GM23338 (cell line): ENCODE data around the gene RET. TPM values are rescaled to one million over a fixed set of nuclear protein-coding genes. Genes with fewer than 3 reads are reported as not detected.

ENCODE experiments used
- ATAC-seq: fragments of 200-7000 bp; cut with Tn5 transposase; 3 replicates; pipeline ENCODE4 v1.9.1; 2020
- DNase-seq: peaks from one replicate; pipeline ENCODE4 v3.0.0-alpha.2; 2015; ENCODE audit warnings: low spot score
- H2AFZ ChIP-seq: fragments of 200-600 bp; sonication (generic); 2 replicates; pipeline ENCODE4 v1.8.0; 2016; ENCODE audit warnings: antibody characterized with exemption, mild to moderate bottlenecking, moderate library complexity
- H3F3A ChIP-seq: fragments of 200-600 bp; sonication (generic); replicated peaks from 2 replicates; pipeline ENCODE4 v1.8.0; 2017; ENCODE audit warnings: antibody characterized with exemption, mixed run types, low read depth
- H3K27ac ChIP-seq: fragments of 200-600 bp; sonication (generic); 2 replicates; pipeline ENCODE4 v1.6.1; 2016; ENCODE audit warnings: low read depth
- H3K27me3 ChIP-seq: fragments of 200-600 bp; sonication (generic); 2 replicates; pipeline ENCODE4 v1.8.0; 2016; ENCODE audit warnings: mild to moderate bottlenecking, mixed run types, moderate library complexity; ENCODE audit not compliant: insufficient read depth
- H3K36me3 ChIP-seq: fragments of 200-600 bp; sonication (generic); 2 replicates; pipeline ENCODE4 v1.8.0; 2016; ENCODE audit warnings: mild to moderate bottlenecking; ENCODE audit not compliant: insufficient read depth
- H3K4me1 ChIP-seq: fragments of 200-600 bp; sonication (generic); 2 replicates; pipeline ENCODE4 v1.8.0; 2016; ENCODE audit warnings: mild to moderate bottlenecking, moderate library complexity; ENCODE audit not compliant: insufficient read depth
- H3K4me2 ChIP-seq: fragments of 200-600 bp; sonication (generic); 2 replicates; pipeline ENCODE4 v1.7.1; 2017; ENCODE audit warnings: mixed run types
- H3K4me3 ChIP-seq: fragments of 200-600 bp; sonication (generic); 2 replicates; pipeline ENCODE4 v1.6.1; 2016; ENCODE audit warnings: mixed run types
- H3K79me2 ChIP-seq: fragments of 200-600 bp; sonication (generic); replicated peaks from 2 replicates; pipeline ENCODE4 v1.8.0; 2017; ENCODE audit warnings: mild to moderate bottlenecking; ENCODE audit not compliant: insufficient read depth
- H3K9me2 ChIP-seq: fragments of 200-600 bp; sonication (generic); 2 replicates; pipeline ENCODE4 v1.8.0; 2017; ENCODE audit not compliant: insufficient read depth
- H4K20me1 ChIP-seq: fragments of 200-600 bp; sonication (generic); replicated peaks from 2 replicates; pipeline ENCODE4 v1.8.0; 2017; ENCODE audit warnings: mild to moderate bottlenecking; ENCODE audit not compliant: insufficient read depth
- H3K27ac Mint-ChIP-seq: 2 replicates; pipeline ENCODE4 v1.8.0; 2020; ENCODE audit warnings: inconsistent platforms, mild to moderate bottlenecking, moderate library complexity, mixed read lengths
- H3K27me3 Mint-ChIP-seq: 3 replicates; pipeline ENCODE4 v1.8.0; 2022; ENCODE audit warnings: low read depth, mild to moderate bottlenecking, moderate library complexity, mixed read lengths, inconsistent platforms; ENCODE audit not compliant: insufficient read depth, poor library complexity
- H3K36me3 Mint-ChIP-seq: 3 replicates; pipeline ENCODE4 v1.8.0; 2021; ENCODE audit warnings: low read depth, mild to moderate bottlenecking, inconsistent platforms, moderate library complexity, mixed read lengths
- H3K4me1 Mint-ChIP-seq: 3 replicates; pipeline ENCODE4 v1.8.0; 2020; ENCODE audit warnings: mild to moderate bottlenecking, inconsistent platforms, mixed read lengths
- H3K4me3 Mint-ChIP-seq: 3 replicates; pipeline ENCODE4 v1.8.0; 2021; ENCODE audit warnings: moderate library complexity, mild to moderate bottlenecking, inconsistent platforms, mixed read lengths
- H3K9me3 Mint-ChIP-seq: 3 replicates; pipeline ENCODE4 v1.8.0; 2020; ENCODE audit warnings: moderate library complexity, mild to moderate bottlenecking, inconsistent platforms, mixed read lengths
- EZH2 ChIP-seq: fragments of 200-600 bp; sonication (generic); IDR thresholded peaks from one replicate; pipeline ENCODE4 v1.8.0; 2017; ENCODE audit warnings: antibody characterized with exemption, mild to moderate bottlenecking, low read depth; ENCODE audit not compliant: unreplicated experiment
- NANOG ChIP-seq: IDR thresholded peaks from 2 replicates; pipeline ENCODE4 v1.6.1; 2016; ENCODE audit warnings: antibody characterized with exemption, borderline replicate concordance
- POLR2AphosphoS5 ChIP-seq: IDR thresholded peaks from 2 replicates; pipeline ENCODE4 v1.6.1; 2016; ENCODE audit warnings: antibody characterized with exemption, low read depth
- STAT1 ChIP-seq: IDR thresholded peaks from one replicate; pipeline ENCODE4 v1.6.1; 2016; ENCODE audit warnings: antibody characterized with exemption; ENCODE audit not compliant: unreplicated experiment
- ZNF114 ChIP-seq: fragments of 250-450 bp; sonication (Bioruptor Pico); IDR thresholded peaks from 2 replicates; pipeline ENCODE4 v1.5.0; 2020; ENCODE audit warnings: mild to moderate bottlenecking, moderate library complexity
- ZNF331 ChIP-seq: fragments of 250-450 bp; sonication (Bioruptor Pico); IDR thresholded peaks from 2 replicates; pipeline ENCODE4 v1.5.0; 2020; ENCODE audit warnings: low read depth, mild to moderate bottlenecking, moderate library complexity
- polyA plus RNA-seq: library from polyadenylated mRNA; unstranded; fragments of >200 nt; fragmentation: Nextera tagmentation; extraction: Ambion mirVana; gene quantifications from 2 replicates; pipeline ENCODE4 v1.2.1, GENCODE V29; 2016
- total RNA-seq: library from RNA; depleted of rRNA; stranded (reverse); fragments of >200 nt; shearing (Covaris generic); gene quantifications from 2 replicates; pipeline ENCODE4 v1.2.3, GENCODE V29; 2014
- TF ChIP-seq, protein P1 (sequence below): IDR thresholded peaks from 2 replicates; pipeline ENCODE4 v1.6.1; 2016; ENCODE audit warnings: antibody characterized with exemption
- TF ChIP-seq, protein P2 (sequence below), 2 experiments: fragments of 200-600 bp in 1 of 2; sonication (generic) in 1 of 2; conservative IDR thresholded peaks; 2 replicates each; pipeline versions ENCODE4 v1.5.1 to v1.6.1; 2016 to 2017; ENCODE audit warnings: antibody characterized with exemption in 2 of 2, low read depth in 2 of 2, mild to moderate bottlenecking in 2 of 2, moderate library complexity in 1 of 2
- TF ChIP-seq, protein P3 (sequence below): IDR thresholded peaks from one replicate; pipeline ENCODE4 v1.6.1; 2018; ENCODE audit warnings: antibody characterized with exemption; ENCODE audit not compliant: unreplicated experiment

Gene RET
- total and polyA plus RNA-seq, 2 experiments from 2014 or later, result 5.5 to 9.8 TPM

DNA sequence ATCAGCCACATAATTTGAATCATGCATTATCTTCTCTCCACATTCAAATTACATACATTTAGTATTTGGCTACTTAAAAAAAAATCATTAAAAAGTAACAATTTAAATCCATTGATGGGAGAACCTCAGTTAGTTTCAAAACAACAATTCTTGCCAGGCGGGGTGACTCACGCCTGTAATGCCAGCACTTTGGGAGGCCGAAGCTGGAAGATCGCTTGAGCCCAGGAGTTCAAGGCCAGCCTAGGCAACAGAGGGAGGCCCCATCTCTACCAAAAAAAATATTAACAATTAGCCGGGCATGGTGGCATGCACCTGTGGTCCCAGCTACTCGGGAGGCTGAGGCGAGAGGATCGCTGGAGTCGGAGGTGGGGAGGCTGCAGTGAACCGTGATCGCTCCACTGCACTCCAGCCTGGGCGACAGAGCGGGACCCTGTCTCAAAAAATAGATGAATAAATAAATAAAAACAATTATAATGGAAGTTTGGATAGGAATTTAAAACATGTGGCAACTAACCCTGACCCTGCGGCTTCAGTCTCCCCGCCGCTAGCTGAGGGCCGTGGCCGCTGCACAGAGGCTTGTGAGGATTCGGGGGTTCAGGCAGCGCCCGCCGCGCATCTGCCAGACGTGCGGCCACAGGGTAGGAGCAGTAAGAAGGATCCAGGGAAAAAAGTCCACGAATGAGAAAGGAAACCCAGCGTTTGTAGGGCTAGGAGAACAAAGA, 60.3 kb downstream of the RET start:
- peaks cover 34% of the 10 kb centered on the region for H3K27me3 ChIP-seq
- H3K36me3 Mint-ChIP-seq, result no peaks in the 10 kb centered on the region
- H3K4me3 Mint-ChIP-seq, result peak overlapping the region; percentile 88
- H2AFZ ChIP-seq, result peak overlapping the region; percentile 99
- H3K9me2 ChIP-seq, result no peaks in the 10 kb centered on the region
- H3K9me3 Mint-ChIP-seq, result no peaks in the 10 kb centered on the region; the same call in 2 of the 3 replicates
- H3K36me3 ChIP-seq, result no peaks in the 10 kb centered on the region
- H3K4me1 Mint-ChIP-seq, result peaks cover 9% of the 10 kb centered on the region; the same call in 2 of the 3 replicates
- TF ChIP-seq STAT1, result no peak
- TF ChIP-seq, protein P1, sequence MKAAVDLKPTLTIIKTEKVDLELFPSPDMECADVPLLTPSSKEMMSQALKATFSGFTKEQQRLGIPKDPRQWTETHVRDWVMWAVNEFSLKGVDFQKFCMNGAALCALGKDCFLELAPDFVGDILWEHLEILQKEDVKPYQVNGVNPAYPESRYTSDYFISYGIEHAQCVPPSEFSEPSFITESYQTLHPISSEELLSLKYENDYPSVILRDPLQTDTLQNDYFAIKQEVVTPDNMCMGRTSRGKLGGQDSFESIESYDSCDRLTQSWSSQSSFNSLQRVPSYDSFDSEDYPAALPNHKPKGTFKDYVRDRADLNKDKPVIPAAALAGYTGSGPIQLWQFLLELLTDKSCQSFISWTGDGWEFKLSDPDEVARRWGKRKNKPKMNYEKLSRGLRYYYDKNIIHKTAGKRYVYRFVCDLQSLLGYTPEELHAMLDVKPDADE, result no peak
- TF ChIP-seq, protein P2, sequence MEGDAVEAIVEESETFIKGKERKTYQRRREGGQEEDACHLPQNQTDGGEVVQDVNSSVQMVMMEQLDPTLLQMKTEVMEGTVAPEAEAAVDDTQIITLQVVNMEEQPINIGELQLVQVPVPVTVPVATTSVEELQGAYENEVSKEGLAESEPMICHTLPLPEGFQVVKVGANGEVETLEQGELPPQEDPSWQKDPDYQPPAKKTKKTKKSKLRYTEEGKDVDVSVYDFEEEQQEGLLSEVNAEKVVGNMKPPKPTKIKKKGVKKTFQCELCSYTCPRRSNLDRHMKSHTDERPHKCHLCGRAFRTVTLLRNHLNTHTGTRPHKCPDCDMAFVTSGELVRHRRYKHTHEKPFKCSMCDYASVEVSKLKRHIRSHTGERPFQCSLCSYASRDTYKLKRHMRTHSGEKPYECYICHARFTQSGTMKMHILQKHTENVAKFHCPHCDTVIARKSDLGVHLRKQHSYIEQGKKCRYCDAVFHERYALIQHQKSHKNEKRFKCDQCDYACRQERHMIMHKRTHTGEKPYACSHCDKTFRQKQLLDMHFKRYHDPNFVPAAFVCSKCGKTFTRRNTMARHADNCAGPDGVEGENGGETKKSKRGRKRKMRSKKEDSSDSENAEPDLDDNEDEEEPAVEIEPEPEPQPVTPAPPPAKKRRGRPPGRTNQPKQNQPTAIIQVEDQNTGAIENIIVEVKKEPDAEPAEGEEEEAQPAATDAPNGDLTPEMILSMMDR (conservative IDR thresholded peaks at IDR 0.05; ENCODE audit: low read depth in 2 of 2), result no peak
- DNase-seq (no peak), ATAC-seq (peak; percentile 48)
- 0 out of 2 replicates have a peak, but pooled peaks cover 3% of the 10 kb centered on the region for H3K4me1 ChIP-seq
- no peak overlapping the region for H3K27ac ChIP-seq
- H3K4me3 ChIP-seq, result peak overlapping the region; percentile 91
- no peak overlapping the region for H3K27ac Mint-ChIP-seq
- 0 out of 2 replicates have a peak, but pooled peaks cover 4% of the 10 kb centered on the region for H3F3A ChIP-seq
- H4K20me1 ChIP-seq, result peaks cover 9% of the 10 kb centered on the region
- peaks cover 14% of the 10 kb centered on the region for H3K27me3 Mint-ChIP-seq
- H3K4me2 ChIP-seq, result peak overlapping the region; percentile 95
- H3K79me2 ChIP-seq, result peaks cover 20% of the 10 kb centered on the region

DNA sequence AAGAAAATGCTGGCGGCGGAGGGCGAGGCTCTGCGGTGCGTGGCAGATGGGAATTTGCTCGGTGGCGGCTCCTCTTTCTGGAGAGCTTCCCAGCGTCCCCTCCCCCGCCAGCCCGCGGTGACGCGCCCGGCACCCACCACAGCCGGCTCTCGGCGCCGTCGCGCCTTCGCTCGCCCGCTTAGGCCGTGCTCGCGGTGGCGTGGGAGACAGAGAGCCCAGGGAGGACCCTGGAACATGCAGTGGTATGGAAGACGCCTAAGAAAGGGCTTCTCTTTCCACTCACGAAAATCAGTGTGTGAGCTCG, 60.8 kb downstream of the RET start:
- Mint-ChIP-seq H3K36me3 (no peaks in the 10 kb centered on the region), H3K27me3 (peaks cover 14% of the 10 kb centered on the region), H3K9me3 (no peaks in the 10 kb centered on the region; the same call in 2 of the 3 replicates), H3K4me3 (peak overlapping the region; percentile 88), H3K27ac (no peak overlapping the region), H3K4me1 (peaks cover 9% of the 10 kb centered on the region; the same call in 2 of the 3 replicates)
- no peaks in the 10 kb centered on the region for H3K36me3 ChIP-seq
- H3K27me3 ChIP-seq, result peaks cover 34% of the 10 kb centered on the region
- H3K4me1 ChIP-seq, result 0 out of 2 replicates have a peak, but pooled peaks cover 3% of the 10 kb centered on the region
- H3K9me2 ChIP-seq, result no peaks in the 10 kb centered on the region
- H3K79me2 ChIP-seq, result peaks cover 25% of the 10 kb centered on the region
- H3K4me2 ChIP-seq, result peak overlapping the region; percentile 95
- peak overlapping the region; percentile 99 for H2AFZ ChIP-seq
- H4K20me1 ChIP-seq, result peaks cover 9% of the 10 kb centered on the region
- ATAC-seq, result peak; percentile 72
- TF ChIP-seq NANOG (no peak), ZNF331 (CRISPR knock-in tag) (no peak), POLR2AphosphoS5 (no peak), ZNF114 (CRISPR knock-in tag) (no peak), STAT1 (no peak), EZH2 (no peak)
- TF ChIP-seq, protein P3, sequence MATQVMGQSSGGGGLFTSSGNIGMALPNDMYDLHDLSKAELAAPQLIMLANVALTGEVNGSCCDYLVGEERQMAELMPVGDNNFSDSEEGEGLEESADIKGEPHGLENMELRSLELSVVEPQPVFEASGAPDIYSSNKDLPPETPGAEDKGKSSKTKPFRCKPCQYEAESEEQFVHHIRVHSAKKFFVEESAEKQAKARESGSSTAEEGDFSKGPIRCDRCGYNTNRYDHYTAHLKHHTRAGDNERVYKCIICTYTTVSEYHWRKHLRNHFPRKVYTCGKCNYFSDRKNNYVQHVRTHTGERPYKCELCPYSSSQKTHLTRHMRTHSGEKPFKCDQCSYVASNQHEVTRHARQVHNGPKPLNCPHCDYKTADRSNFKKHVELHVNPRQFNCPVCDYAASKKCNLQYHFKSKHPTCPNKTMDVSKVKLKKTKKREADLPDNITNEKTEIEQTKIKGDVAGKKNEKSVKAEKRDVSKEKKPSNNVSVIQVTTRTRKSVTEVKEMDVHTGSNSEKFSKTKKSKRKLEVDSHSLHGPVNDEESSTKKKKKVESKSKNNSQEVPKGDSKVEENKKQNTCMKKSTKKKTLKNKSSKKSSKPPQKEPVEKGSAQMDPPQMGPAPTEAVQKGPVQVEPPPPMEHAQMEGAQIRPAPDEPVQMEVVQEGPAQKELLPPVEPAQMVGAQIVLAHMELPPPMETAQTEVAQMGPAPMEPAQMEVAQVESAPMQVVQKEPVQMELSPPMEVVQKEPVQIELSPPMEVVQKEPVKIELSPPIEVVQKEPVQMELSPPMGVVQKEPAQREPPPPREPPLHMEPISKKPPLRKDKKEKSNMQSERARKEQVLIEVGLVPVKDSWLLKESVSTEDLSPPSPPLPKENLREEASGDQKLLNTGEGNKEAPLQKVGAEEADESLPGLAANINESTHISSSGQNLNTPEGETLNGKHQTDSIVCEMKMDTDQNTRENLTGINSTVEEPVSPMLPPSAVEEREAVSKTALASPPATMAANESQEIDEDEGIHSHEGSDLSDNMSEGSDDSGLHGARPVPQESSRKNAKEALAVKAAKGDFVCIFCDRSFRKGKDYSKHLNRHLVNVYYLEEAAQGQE, result no peak
- TF ChIP-seq, protein P2 (conservative IDR thresholded peaks at IDR 0.05; ENCODE audit: low read depth in 2 of 2), result no peak
- TF ChIP-seq, protein P1, result no peak
- H3K27ac ChIP-seq, result no peak overlapping the region
- 0 out of 2 replicates have a peak, but pooled peaks cover 4% of the 10 kb centered on the region for H3F3A ChIP-seq
- peak; percentile 67 for DNase-seq
- peak overlapping the region; percentile 91 for H3K4me3 ChIP-seq
